Articular chondrocyte of knee joint (primary cell): ENCODE data around the gene NT5C2. TPM values are rescaled to one million over a fixed set of nuclear protein-coding genes. Genes with fewer than 3 reads are reported as not detected.

Experiments
- total RNA-seq: library from RNA; depleted of rRNA; stranded (reverse); fragments of >200 nt; gene quantifications from 2 replicates; pipeline ENCODE4 v1.2.3, GENCODE V29; 2012

Gene NT5C2
- 81.4 and 95.9 TPM in 2 replicates for total RNA-seq

DNA sequence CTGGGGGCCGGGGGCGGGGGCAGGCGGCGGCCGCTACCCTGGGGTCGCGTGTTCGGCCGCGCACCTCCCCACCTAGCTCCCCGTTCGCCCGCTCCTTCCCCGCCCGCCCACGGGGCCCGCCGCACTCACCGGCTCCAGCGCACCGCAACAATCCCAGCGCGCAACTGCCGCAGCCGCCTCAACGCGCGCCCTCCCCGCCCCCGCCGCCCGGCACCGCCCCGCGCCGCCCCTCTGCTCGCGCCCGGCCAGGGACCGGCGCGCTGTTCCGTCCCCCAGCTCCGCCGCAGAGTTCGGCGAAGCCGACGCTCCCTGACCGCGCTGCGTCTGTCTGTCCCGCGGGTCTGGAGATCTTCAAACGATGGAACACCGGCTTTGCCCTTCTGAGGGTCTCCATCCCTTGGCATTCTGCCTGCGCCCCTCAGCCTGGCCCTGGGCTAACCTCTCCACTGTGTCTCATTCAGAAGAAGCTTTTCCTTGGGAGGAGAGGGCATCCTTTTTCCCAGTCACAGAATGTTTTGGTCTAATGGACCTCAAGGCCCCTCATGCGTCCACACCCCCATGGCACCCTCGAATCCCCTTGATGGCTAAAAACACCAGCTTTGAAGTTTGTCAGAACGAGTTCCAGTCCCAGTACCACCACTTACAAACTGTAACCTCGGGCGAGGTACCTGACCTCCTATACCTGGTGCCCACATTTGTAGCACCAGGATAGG is at the start of gene NT5C2:
Gene NT5C2, minus strand, starts transcription at position 166 of the 713 bp plus-strand sequence. CDS start 18,314 bp downstream, outside the sequence.

Other genes starting within 250 kb of the NT5C2 start
- 0.11 and 0.13 TPM in 2 replicates for gene RPEL1, start 52.6 kb upstream of the NT5C2 start, total RNA-seq
- gene INA, start 83.9 kb upstream of the NT5C2 start, total RNA-seq: 0.13 and 0.22 TPM in 2 replicates
- gene PCGF6, start 157.9 kb upstream of the NT5C2 start, total RNA-seq: 18.6 and 20.0 TPM in 2 replicates
- gene TAF5, start 174.7 kb upstream of the NT5C2 start, total RNA-seq: 4.3 and 4.4 TPM in 2 replicates
- gene ATP5MK, start 203.2 kb upstream of the NT5C2 start, total RNA-seq: 223 and 321 TPM in 2 replicates
- gene PDCD11, start 203.4 kb upstream of the NT5C2 start, total RNA-seq: 23.8 and 26.5 TPM in 2 replicates